Trophoblast cell (in vitro differentiated cells and primary cell): ENCODE measurements around the gene SLC28A2.
"Not testable (repeated sequence)": the region's sequence is repeated elsewhere in the genome, so short reads cannot be mapped to it uniquely, and the experiment has no call there.

Source experiments
- DNase-seq, 2 donors: peaks; one replicate each; pipeline ENCODE4 v3.0.0-alpha.2; 2016
- H2AFZ ChIP-seq: 2 replicates; pipeline ENCODE4 v1.6.1; 2013; ENCODE audit warnings: low read length, moderate library complexity, mild to moderate bottlenecking; ENCODE audit not compliant: insufficient read depth, poor library complexity
- H2AK5ac ChIP-seq: 2 replicates; pipeline ENCODE4 v1.6.1; 2013; ENCODE audit warnings: mild to moderate bottlenecking, low read length
- H2BK120ac ChIP-seq: 2 replicates; pipeline ENCODE4 v1.6.1; 2013; ENCODE audit warnings: low read length, mild to moderate bottlenecking, moderate library complexity; ENCODE audit not compliant: insufficient read depth, poor library complexity
- H2BK12ac ChIP-seq: 2 replicates; pipeline ENCODE4 v1.6.1; 2013; ENCODE audit warnings: mild to moderate bottlenecking, low read length, moderate library complexity
- H2BK5ac ChIP-seq: 2 replicates; pipeline ENCODE4 v1.6.1; 2013; ENCODE audit warnings: low read length, low read depth, moderate library complexity, mild to moderate bottlenecking; ENCODE audit not compliant: poor library complexity
- H3K14ac ChIP-seq: 2 replicates; pipeline ENCODE4 v1.6.1; 2013; ENCODE audit warnings: mild to moderate bottlenecking, low read length
- H3K18ac ChIP-seq: 2 replicates; pipeline ENCODE4 v1.6.1; 2013; ENCODE audit warnings: mild to moderate bottlenecking, low read length
- H3K23ac ChIP-seq: 2 replicates; pipeline ENCODE4 v1.6.1; 2013; ENCODE audit warnings: low read length
- H3K27ac ChIP-seq: 2 replicates; pipeline ENCODE4 v1.5.1; 2013; ENCODE audit warnings: low read depth, mild to moderate bottlenecking, inconsistent platforms, low read length, moderate library complexity
- H3K27me3 ChIP-seq: 2 replicates; pipeline ENCODE4 v1.6.1; 2013; ENCODE audit warnings: inconsistent platforms, mild to moderate bottlenecking, low read length, moderate library complexity; ENCODE audit not compliant: insufficient read depth
- H3K36me3 ChIP-seq, 2 experiments: 1 replicate in 1 of 2; 2 replicates in 1 of 2; pipeline ENCODE4 v1.6.1; 2013; ENCODE audit warnings: low read length in 2 of 2, mild to moderate bottlenecking in 2 of 2, moderate library complexity in 1 of 2; ENCODE audit not compliant: insufficient read depth in 2 of 2, control insufficient read depth in 1 of 2
- H3K4ac ChIP-seq: 2 replicates; pipeline ENCODE4 v1.6.1; 2013; ENCODE audit warnings: low read depth, mild to moderate bottlenecking, low read length, moderate library complexity
- H3K4me1 ChIP-seq, 2 experiments: 1 replicate in 1 of 2; 2 replicates in 1 of 2; pipeline ENCODE4 v1.6.1; 2013; ENCODE audit warnings: low read length in 2 of 2, mild to moderate bottlenecking in 2 of 2, moderate library complexity in 1 of 2; ENCODE audit not compliant: insufficient read depth in 2 of 2, control insufficient read depth in 1 of 2
- H3K4me2 ChIP-seq: 2 replicates; pipeline ENCODE4 v1.6.1; 2013; ENCODE audit warnings: inconsistent platforms, mild to moderate bottlenecking, low read length, moderate library complexity
- H3K4me3 ChIP-seq: 2 replicates; pipeline ENCODE4 v1.5.1; 2013; ENCODE audit warnings: mild to moderate bottlenecking, low read depth, low read length, inconsistent platforms
- H3K79me1 ChIP-seq: one replicate; pipeline ENCODE4 v1.6.1; 2013; ENCODE audit warnings: low read length
- H3K79me2 ChIP-seq: 2 replicates; pipeline ENCODE4 v1.6.1; 2013; ENCODE audit warnings: low read length, mild to moderate bottlenecking; ENCODE audit not compliant: control insufficient read depth, insufficient read depth, poor library complexity
- H3K9ac ChIP-seq: 2 replicates; pipeline ENCODE4 v1.6.1; 2013; ENCODE audit warnings: mild to moderate bottlenecking, low read length
- H3K9me3 ChIP-seq: 2 replicates; pipeline ENCODE4 v1.6.1; 2013; ENCODE audit warnings: low read depth, mild to moderate bottlenecking, control low read depth, inconsistent platforms, low read length; ENCODE audit not compliant: insufficient read depth
- H4K12ac ChIP-seq: 2 replicates; pipeline ENCODE4 v1.6.1; 2013; ENCODE audit warnings: low read depth, mild to moderate bottlenecking, low read length, moderate library complexity
- H4K8ac ChIP-seq: 2 replicates; pipeline ENCODE4 v1.6.1; 2013; ENCODE audit warnings: low read depth, mild to moderate bottlenecking, low read length, moderate library complexity
- H4K91ac ChIP-seq: one replicate; pipeline ENCODE4 v1.6.1; 2013; ENCODE audit warnings: low read depth, mild to moderate bottlenecking, low read length, moderate library complexity
- WGBS: extraction: QIAGEN DNeasy Blood & Tissue Kit; methylation state at CpG from one replicate; pipeline ENCODE4 v1.1.7; 2013; ENCODE audit warnings: missing lambda C conversion rate; ENCODE audit not compliant: insufficient read length, insufficient coverage; ENCODE audit errors: extremely low coverage; 5-methylcytosine and 5-hydroxymethylcytosine counted together

Gene SLC28A2

DNA sequence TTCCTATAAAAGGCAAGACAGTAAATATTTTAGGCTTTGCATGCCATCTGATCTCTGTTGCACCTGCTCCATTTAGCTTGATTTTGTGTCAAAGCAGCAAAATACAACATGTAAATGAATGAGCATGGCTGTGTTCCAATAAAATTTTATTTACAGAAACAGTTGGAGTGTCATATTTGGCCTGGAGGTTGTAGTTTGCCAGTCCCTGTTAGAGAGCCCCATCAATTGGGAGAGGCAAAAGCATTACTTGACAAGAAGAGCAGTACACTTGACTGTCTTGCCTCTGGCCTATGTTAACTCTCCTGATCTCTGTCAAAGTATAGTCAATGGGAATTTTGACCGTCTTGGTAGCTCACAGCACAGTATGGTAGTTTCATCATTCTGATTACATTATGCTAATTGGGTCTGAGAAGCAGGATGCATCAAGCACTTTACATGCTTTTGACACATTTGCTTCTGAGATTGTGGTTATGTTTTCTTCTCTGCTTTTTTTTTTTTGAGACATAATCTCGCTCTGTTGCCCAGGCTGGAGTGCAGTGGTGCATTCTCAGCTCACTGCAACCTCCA, 35.4 kb downstream of the SLC28A2 start:
- Histone ChIP-seq H3K23ac (no peak overlapping the region), H4K91ac (no peak overlapping the region), H3K36me3 (no peaks in the 10 kb centered on the region), H3K27ac (no peak overlapping the region), H3K4me1 (no peaks in the 10 kb centered on the region), H3K27me3 (no peaks in the 10 kb centered on the region), H3K14ac (no peak overlapping the region), H3K18ac (no peak overlapping the region), H4K8ac (no peak overlapping the region), H3K79me2 (no peaks in the 10 kb centered on the region), H3K9me3 (peaks cover 2% of the 10 kb centered on the region), H3K4me3 (no peak overlapping the region), H3K79me1 (no peaks in the 10 kb centered on the region), H3K4ac (no peak overlapping the region), H2BK120ac (no peak overlapping the region), H2BK5ac (no peak overlapping the region), H3K9ac (no peak overlapping the region), H3K4me2 (no peak overlapping the region), H2BK12ac (no peak overlapping the region), H2AK5ac (no peak overlapping the region), H4K12ac (no peak overlapping the region), H2AFZ (no peak overlapping the region)
- WGBS: no CpG with 5 or more reads among the region's 2 CpGs
- DNase-seq: no peak

DNA sequence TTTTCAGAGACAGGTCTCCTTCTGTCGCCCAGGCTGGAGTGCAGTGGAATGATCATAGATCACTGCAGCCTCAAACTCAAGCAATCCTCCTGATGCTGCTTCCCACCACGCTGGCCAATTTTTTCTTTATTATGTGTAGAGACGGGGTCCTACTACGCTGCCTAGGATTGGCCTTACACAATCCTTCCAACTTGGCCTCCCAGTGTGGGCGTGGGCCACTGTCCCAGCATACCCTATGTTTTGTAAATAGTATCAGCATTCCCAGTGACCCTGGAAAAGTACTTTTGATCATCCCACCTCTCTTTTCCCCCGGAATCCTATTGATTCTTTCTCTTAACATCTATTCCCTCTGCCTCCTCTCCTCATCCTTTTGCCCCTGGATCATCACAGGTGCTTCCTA, 36.9 kb downstream of the SLC28A2 start:
- no peak overlapping the region for H3K14ac ChIP-seq
- H3K36me3 ChIP-seq: no peaks in the 10 kb centered on the region
- no peaks in the 10 kb centered on the region for H3K4me1 ChIP-seq
- no peak overlapping the region for H2BK12ac ChIP-seq
- no peaks in the 10 kb centered on the region for H3K79me2 ChIP-seq
- no peak overlapping the region for H2BK5ac ChIP-seq
- no peak overlapping the region for H3K18ac ChIP-seq
- peaks cover 2% of the 10 kb centered on the region for H3K9me3 ChIP-seq
- no peak overlapping the region for H3K27ac ChIP-seq
- no peak overlapping the region for H4K8ac ChIP-seq
- WGBS: no CpG with 5 or more reads among the region's 6 CpGs
- no peaks in the 10 kb centered on the region for H3K79me1 ChIP-seq
- H3K23ac ChIP-seq: no peak overlapping the region
- no peaks in the 10 kb centered on the region for H3K27me3 ChIP-seq
- no peak overlapping the region for H2AFZ ChIP-seq
- H2AK5ac ChIP-seq: no peak overlapping the region
- H2BK120ac ChIP-seq: no peak overlapping the region
- no peak for DNase-seq
- H3K4ac ChIP-seq: no peak overlapping the region
- no peak overlapping the region for H4K91ac ChIP-seq
- H3K4me2 ChIP-seq: no peak overlapping the region
- no peak overlapping the region for H3K4me3 ChIP-seq
- no peak overlapping the region for H4K12ac ChIP-seq
- H3K9ac ChIP-seq: no peak overlapping the region

DNA sequence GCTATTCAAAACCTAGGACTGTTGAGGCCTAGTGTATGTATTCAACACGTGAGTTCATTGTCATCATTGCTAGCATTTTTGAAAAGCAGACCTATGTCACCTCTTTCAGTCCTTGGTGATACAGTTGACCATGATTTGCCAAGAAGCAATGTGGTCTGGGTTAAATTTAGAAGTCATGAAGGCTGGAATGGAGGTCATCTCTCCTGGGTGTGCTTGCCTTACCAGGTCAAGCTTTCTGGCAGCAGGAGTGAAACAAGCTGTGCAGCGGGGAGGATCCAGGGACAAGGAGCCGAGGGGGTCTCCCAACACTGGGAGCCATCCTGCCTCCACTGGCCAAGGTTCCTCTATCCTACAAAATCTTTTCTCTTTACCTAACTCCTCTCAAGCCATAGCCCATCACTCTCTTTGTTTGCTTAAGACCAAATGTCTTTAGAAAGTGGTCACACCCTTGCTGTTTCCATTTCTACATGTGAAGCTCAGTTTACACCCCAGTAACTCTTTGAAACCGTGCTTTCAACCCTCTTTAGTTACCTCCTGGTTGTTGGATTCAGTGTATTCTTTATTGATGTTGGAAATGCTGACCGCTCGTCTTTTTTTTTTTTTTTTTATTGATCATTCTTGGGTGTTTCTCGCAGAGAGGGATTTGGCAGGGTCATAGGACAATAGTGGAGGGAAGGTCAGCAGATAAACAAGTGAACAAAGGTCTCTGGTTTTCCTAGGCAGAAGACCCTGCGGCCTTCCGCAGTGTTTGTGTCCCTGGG, 40.0 kb downstream of the SLC28A2 start:
- no peak overlapping the region for H3K4me3 ChIP-seq
- DNase-seq: no peak
- H3K36me3 ChIP-seq: no peaks in the 10 kb centered on the region
- no peak overlapping the region for H2AFZ ChIP-seq
- no peaks in the 10 kb centered on the region for H3K79me1 ChIP-seq
- no peak overlapping the region for H4K8ac ChIP-seq
- H3K14ac ChIP-seq: no peak overlapping the region
- no peak overlapping the region for H3K23ac ChIP-seq
- H4K12ac ChIP-seq: no peak overlapping the region
- WGBS: no CpG with 5 or more reads among the region's 9 CpGs
- H3K27ac ChIP-seq: no peak overlapping the region
- no peak overlapping the region for H4K91ac ChIP-seq
- H3K9ac ChIP-seq: no peak overlapping the region
- H2BK5ac ChIP-seq: no peak overlapping the region
- H3K9me3 ChIP-seq: peaks cover 5% of the 10 kb centered on the region
- H2BK12ac ChIP-seq: no peak overlapping the region
- no peak overlapping the region for H2BK120ac ChIP-seq
- no peak overlapping the region for H3K4ac ChIP-seq
- H3K4me2 ChIP-seq: no peak overlapping the region
- H2AK5ac ChIP-seq: no peak overlapping the region
- H3K4me1 ChIP-seq: no peaks in the 10 kb centered on the region
- H3K27me3 ChIP-seq: no peaks in the 10 kb centered on the region
- H3K18ac ChIP-seq: no peak overlapping the region
- H3K79me2 ChIP-seq: no peaks in the 10 kb centered on the region

DNA sequence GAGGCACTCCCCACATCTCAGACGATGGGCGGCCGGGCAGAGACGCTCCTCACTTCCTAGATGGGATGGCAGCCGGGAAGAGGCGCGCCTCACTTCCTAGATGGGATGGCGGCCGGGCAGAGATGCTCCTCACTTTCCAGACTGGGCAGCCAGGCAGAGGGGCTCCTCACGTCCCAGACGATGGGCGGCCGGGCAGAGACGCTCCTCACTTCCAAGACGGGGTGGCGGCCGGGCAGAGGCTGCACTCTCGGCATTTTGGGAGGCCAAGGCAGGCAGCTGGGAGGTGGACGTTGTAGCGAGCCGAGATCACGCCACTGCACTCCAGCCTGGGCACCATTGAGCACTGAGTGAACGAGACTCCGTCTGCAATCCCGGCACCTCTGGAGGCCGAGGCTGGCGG, 41.3 kb downstream of the SLC28A2 start:
- H2AK5ac ChIP-seq, H3K27ac ChIP-seq, H4K8ac ChIP-seq, H3K9me3 ChIP-seq, H3K4me1 ChIP-seq, H3K9ac ChIP-seq, H3K14ac ChIP-seq, H3K4ac ChIP-seq, H2BK5ac ChIP-seq, H3K23ac ChIP-seq, H3K27me3 ChIP-seq, H3K4me3 ChIP-seq, H2BK120ac ChIP-seq, H3K18ac ChIP-seq, H3K36me3 ChIP-seq, H4K91ac ChIP-seq, H2AFZ ChIP-seq, H4K12ac ChIP-seq, H3K79me1 ChIP-seq, DNase-seq, H3K79me2 ChIP-seq, H2BK12ac ChIP-seq, H3K4me2 ChIP-seq: not testable (repeated sequence)
- no CpG with 5 or more reads among the region's 27 CpGs for WGBS
